HL-60 (cell line): ENCODE results near the gene ANGPTL2.

Experiments used
- POLR2AphosphoS5 ChIP-seq: IDR thresholded peaks from 2 replicates; pipeline ENCODE4 v1.6.1; 2012; ENCODE audit warnings: low read depth
- SPI1 ChIP-seq: IDR thresholded peaks from 2 replicates; pipeline ENCODE4 v1.6.1; 2012; ENCODE audit warnings: low read depth, mild to moderate bottlenecking, borderline replicate concordance
- TF ChIP-seq, protein P1 (sequence below): IDR thresholded peaks from one replicate; pipeline ENCODE4 v1.5.1; 2011; ENCODE audit warnings: low read length, control low read depth, inconsistent platforms; ENCODE audit not compliant: insufficient read depth
- TF ChIP-seq, protein P2 (sequence below): IDR thresholded peaks from 2 replicates; pipeline ENCODE4 v1.6.1; 2012; ENCODE audit warnings: low read depth; ENCODE audit not compliant: insufficient replicate concordance

DNA sequence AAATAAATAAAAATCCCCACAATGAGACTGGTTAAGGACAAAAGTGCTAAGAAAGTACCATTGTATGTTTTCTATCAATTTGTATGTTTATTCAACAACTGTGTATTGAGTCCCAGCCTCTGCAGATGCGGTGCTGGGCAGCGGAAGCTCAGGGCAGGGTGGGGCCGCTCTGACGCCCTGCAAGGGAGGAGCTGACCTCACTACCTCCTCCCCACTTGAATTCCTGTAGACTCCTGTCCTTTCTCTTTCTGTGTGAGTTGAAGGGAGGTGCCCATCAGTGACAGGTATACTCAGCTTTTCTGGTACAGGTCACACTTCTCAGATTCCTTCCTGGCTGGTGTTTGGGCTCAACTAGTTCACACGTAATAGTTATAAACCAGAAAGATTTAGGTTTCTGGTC, 27.0 kb downstream of the ANGPTL2 start:
- TF ChIP-seq, protein P1, sequence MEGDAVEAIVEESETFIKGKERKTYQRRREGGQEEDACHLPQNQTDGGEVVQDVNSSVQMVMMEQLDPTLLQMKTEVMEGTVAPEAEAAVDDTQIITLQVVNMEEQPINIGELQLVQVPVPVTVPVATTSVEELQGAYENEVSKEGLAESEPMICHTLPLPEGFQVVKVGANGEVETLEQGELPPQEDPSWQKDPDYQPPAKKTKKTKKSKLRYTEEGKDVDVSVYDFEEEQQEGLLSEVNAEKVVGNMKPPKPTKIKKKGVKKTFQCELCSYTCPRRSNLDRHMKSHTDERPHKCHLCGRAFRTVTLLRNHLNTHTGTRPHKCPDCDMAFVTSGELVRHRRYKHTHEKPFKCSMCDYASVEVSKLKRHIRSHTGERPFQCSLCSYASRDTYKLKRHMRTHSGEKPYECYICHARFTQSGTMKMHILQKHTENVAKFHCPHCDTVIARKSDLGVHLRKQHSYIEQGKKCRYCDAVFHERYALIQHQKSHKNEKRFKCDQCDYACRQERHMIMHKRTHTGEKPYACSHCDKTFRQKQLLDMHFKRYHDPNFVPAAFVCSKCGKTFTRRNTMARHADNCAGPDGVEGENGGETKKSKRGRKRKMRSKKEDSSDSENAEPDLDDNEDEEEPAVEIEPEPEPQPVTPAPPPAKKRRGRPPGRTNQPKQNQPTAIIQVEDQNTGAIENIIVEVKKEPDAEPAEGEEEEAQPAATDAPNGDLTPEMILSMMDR, result no peak
- TF ChIP-seq SPI1 (no peak), POLR2AphosphoS5 (no peak)
- TF ChIP-seq, protein P2, sequence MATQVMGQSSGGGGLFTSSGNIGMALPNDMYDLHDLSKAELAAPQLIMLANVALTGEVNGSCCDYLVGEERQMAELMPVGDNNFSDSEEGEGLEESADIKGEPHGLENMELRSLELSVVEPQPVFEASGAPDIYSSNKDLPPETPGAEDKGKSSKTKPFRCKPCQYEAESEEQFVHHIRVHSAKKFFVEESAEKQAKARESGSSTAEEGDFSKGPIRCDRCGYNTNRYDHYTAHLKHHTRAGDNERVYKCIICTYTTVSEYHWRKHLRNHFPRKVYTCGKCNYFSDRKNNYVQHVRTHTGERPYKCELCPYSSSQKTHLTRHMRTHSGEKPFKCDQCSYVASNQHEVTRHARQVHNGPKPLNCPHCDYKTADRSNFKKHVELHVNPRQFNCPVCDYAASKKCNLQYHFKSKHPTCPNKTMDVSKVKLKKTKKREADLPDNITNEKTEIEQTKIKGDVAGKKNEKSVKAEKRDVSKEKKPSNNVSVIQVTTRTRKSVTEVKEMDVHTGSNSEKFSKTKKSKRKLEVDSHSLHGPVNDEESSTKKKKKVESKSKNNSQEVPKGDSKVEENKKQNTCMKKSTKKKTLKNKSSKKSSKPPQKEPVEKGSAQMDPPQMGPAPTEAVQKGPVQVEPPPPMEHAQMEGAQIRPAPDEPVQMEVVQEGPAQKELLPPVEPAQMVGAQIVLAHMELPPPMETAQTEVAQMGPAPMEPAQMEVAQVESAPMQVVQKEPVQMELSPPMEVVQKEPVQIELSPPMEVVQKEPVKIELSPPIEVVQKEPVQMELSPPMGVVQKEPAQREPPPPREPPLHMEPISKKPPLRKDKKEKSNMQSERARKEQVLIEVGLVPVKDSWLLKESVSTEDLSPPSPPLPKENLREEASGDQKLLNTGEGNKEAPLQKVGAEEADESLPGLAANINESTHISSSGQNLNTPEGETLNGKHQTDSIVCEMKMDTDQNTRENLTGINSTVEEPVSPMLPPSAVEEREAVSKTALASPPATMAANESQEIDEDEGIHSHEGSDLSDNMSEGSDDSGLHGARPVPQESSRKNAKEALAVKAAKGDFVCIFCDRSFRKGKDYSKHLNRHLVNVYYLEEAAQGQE, result no peak
